ENCODE data around the gene ANGPTL5.

GRCh38 chr11:101889767-101890166 lies 26.6 kb downstream of the ANGPTL5 start:
- TF ChIP-seq CTCF (IDR thresholded peaks at IDR 0.05; ENCODE audit: low read length) (no peak), EZH2 (IDR thresholded peaks at IDR 0.05; ENCODE audit: borderline replicate concordance, low read length) (no peak)
